ELF-1 (cell line): Measurements from ENCODE around the gene FZD7.

Experiments used
- DNase-seq: peaks from one replicate; pipeline ENCODE4 v3.0.0-alpha.2; 2016; ENCODE audit warnings: low read depth, low spot score

FZD7 gene

DNA sequence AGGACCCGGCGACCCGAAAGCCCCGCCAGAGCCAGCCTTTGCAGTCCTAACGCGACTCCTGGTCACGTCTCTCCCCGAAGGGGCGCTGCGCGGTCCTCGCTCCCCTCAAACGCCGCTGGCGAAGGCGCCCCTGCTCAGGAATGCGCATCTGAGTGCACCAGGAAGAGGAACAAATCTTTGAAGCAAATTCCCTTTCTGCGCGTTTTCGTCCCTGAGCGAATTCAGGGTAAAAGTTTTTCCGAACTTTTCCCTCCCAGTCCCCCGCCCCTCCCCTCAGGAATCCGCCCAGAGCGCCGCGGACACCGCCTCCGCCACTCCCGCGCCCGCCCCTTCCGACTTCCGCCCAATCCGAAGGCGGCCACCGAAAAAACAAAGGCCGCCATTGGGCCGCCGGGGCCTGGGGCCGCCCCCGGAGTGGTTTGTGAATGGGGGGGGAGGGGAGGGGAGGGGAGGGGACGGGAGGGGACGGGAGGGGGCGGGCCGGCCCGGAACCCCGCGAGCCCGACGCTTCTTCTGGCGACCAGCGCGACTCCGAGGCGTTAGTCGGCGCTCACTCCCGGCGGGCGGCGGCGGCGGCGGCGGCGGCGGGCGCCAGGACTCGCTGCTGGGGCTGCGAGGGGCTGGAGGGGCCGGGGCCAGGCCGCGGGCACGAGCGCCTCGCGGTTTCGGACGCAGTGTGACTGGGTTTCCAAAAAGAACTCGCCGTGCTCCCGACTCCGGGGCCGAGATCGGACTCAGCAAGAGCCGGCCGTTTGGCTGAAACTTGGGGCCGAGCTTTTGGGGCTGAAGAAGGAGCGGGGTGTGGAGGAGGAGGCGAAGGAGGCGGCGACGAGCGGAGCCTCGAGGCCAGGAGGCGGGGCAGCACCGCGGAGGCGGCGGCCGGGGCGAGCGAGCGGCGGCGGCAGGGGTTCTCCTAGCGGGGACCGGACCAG lies at the start of gene FZD7:
TSS of gene FZD7 (plus strand) at position 539 of the 932 bp plus-strand sequence. CDS start 793 bp downstream, outside the sequence.
- peak; percentile 93 for DNase-seq

DNA sequence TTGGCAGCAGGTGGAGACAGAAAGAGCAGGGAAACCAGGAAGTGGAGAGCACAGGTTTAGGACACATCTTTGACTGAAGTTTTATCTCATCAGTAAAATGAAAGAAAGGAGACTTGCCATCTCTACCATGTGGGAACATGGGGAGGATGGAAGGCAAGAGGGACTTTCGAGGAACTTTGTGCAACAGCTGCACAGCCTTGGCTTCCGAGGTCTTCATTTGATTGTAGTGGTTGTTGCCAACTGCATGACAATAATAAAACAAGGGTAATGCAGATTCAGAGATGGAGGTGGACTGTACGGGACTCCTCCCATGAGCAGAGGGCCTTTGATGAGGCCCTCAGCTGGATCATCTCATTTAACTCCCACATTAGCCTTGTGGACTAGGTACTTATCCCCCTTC lies 49.3 kb upstream of the FZD7 start:
- DNase-seq = no peak

DNA sequence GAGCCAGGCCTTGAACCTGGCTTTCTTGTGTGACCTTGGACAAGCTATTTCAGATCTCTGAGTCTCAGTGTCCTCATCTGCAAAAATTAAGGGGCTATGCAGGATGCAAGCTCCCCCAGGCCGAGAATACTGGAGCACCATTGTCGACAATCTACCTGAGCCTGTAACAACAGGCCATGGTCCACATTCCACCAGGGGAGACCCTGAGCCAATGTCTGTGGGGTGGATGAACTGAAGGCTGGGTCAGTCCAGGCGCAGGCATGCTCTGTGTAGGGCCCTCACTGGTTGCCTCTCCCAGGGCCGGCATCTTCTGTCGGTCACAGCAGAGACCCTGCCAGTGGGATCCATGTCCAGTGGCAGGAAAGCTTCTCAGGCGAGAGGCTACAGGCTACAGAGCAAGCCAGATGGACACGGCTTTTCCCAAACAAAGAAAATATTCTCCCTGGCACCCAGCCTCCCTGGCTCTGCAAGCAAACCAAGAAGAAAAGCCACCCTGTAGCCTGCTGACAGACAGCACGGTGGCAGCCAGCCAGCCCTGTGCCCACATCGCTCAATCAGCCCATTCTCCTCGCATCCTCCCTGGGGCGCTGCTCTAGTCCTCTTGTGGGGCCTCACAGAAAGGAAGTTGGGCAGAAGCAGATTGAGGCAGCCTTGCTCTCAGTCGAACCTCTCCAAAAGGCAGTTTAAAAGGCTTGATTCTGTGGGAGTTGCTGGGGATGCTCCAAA lies 48.7 kb upstream of the FZD7 start:
- DNase-seq = no peak

DNA sequence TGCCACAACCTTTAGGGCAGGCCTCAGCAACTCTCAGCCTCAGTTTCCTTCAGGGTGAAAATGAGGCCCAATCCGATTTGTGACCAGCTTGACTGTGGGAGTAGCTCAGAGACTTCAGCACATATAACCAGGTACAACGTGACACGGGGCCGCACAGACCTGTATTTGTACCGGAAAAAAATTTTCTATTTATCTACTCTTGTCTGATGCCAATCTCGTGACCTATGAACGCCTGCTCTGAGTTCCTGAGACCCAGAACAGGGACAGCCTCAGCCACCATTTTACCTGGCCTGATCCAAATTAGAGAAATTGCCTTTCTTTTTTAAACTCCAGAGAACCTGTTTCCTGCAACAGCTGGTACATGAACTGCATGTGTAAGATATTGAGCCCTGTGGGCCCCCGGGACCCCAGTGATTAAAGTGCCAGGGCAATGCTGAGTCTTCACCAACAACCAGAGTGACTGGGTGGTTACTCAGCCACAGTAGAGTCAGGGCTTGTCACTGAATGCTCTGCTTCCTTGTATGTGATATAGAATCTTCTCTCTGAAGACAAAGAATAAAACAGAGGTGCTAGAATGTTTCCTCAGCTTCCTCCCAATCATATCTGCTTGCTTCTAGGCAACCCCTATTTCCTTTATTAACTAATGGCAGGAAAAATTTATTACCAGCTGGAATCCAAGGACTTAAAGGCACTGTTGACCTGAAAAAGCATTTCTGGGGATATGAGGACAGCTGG lies 47.8 kb upstream of the FZD7 start:
- DNase-seq = no peak

DNA sequence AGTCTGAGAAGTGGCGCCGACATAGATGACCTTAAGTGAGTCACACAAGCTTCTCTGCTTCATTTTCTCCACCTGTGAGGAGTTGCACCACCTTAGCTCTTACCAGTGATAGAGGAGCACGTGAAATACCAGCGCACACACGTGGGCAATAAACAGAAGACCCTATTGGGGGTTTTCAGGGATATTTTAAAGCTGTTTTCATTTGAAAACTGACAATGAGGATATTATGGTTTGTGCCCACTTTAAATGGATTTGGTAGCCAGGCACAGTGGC lies 47.3 kb upstream of the FZD7 start:
- no peak for DNase-seq

DNA sequence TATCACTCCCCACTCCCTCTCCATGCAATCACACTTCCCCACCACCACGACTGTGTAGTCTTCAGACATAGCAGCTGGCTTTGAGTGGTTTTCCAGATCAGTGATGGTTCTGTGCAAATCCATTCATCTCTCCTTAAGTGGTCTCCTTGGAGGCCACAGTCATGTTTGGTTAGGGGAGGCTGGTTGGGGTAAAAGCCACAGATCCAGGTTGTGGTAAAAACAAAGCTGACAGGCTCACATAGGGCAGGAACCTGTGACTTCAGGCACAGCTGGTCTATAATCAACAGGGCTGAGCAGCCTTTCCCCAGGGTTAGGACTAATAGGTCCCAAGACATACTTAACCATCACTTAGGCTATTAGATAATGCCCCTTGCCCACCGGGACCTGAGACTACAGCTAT lies 46.2 kb upstream of the FZD7 start:
- no peak for DNase-seq

DNA sequence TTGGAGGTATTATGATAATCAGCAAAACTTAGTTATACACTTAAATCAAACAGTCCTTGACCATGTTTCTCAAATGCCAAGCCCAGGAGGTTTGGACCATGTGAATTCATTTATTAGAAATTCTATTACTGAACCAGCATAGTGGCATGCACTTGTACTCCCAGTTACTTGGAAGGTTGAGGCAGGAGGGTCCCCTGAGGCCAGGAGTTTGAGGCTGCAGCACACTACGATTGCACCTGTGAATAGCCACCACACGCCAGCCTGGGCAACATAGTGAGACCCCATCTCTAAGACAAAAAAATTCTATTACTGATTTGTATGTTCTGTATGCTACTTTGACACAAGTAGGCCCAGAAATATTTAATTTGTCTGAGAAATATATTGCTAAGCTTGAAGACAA lies 43.6 kb upstream of the FZD7 start:
- DNase-seq = no peak

DNA sequence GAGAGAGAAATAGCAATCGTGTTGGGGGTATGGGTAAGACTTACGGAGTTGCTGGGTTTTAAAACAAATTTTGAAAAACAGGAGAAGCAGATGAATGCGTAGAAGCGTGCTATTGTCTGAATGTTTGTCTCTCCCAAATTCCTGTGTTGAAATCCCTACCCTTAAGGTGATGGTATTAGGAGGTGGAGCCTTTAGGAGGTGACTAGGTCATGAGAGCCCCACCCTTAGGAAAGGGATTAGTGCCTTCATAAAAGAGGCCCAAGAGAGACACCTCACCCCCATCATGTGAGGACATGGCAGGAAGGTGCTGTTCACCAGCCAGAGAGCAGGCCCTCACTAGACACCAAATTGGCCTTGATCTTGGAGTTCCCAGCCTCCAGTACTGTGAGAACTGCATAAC lies 40.7 kb upstream of the FZD7 start:
- DNase-seq = no peak

DNA sequence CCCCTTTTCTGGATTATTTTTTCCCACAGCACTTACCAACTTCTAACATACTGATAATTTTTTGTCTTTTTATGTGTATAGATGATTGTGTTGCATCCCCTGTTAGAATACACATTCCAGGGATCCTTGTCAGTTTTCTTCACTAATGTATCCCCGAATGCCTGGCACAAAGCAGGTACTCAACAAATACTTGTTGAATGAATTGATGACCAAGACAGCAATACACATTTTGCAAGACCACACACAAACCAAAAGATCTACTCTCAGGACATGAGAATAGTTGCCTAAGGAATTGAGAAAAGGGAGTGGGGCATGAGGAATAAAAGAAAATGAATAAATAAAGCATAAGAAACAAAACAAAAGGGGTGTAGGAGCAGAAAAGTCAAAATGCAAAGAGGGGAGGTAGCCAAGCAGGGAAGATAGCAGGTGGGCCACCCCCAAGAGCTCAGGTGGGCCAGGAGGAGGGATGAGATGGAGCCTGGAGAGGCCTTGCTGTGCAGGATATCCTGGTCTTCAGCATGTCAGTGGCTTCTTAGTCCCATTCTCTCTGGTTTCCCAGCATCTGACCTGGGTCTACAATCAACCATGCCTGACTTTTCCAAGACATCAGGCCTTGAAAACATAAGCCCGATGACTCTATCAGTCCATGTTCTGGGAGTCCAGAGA lies 38.5 kb upstream of the FZD7 start:
- no peak for DNase-seq

DNA sequence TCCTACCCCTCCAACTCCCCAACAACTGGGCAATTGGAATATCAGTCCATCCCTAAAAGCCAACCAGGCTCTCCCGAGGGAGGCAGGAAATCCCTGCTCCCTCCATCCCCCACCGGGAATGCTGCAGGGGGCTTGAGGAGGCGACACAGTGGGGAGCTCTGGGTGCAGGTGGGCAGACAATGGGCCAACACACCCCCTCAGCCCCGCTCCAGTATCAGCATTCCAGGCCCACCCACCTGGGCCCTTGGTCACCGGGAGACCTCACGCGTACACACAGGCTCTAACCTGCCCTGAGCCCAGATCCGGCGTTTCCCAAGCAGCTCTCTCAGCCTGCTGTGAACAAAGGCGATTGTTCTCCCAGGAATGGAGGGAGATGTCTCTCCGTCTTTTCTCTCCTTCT lies 37.6 kb upstream of the FZD7 start:
- DNase-seq = peak; percentile 61

DNA sequence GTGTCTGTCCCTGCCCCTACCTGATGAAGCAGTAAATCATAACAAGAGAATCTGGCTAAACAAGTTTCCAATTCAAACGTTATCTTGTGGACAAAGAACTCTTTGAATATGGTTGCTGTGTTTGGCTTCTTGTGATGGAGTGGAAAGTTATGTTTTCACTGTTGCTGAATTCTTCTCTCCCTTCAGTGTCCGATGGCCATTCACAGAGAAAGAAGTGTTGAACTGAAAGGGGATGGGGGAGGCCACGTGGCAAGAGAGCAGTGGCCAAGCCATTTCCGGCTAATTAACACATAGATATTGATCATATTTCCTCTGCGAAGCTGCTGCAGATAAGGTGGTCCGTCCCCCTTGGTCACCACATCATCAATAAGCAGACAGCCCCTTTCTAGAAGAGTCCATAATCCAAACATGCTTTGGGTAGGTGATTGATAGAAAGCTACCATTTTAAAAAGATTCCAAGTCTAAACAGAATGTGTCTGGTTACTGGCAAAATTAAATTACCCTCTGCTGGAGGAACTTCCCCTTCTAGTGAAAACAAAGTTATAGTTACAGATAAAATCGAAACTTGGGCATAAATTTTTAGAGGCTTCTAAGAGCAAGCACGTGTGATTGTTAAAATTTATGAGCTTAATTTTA lies 36.9 kb upstream of the FZD7 start:
- DNase-seq = no peak

DNA sequence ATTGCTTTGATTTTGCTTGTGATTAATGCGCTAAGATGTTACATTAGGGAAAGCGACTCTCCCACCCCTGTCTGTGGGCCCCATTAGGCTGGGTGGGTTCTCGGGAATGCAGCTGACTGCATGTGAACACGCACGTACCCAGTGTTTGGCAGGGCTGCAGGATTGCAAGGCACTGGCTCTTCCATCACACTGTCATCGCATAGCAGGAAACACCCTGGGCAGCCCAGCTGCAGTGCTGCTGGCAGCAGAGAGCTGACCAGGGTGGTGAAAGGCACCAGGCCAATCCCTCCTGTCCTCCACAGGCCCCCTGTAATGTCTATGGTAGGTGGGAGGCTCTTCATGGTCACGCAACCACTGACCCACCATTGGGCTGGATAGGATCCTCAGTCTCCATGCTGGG lies 34.4 kb upstream of the FZD7 start:
- DNase-seq = no peak

DNA sequence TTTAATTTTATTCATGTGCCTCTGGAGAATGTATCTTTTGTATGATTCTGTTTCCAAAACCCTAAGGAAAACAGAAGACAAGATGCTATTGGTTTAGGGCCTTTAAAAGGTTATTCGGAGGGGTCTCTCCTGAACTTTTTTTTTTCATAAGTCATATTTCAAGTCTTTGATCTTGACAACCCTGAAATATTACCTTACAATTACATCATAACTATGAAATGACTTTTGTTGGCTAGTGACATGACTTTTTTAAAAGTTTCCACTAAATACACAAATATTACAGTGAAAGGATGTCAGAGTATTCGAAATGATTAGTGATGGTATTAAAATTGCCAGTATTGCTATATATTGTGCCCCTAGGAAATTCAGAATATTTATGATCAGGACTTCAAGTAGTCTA lies 31.8 kb upstream of the FZD7 start:
- no peak for DNase-seq

DNA sequence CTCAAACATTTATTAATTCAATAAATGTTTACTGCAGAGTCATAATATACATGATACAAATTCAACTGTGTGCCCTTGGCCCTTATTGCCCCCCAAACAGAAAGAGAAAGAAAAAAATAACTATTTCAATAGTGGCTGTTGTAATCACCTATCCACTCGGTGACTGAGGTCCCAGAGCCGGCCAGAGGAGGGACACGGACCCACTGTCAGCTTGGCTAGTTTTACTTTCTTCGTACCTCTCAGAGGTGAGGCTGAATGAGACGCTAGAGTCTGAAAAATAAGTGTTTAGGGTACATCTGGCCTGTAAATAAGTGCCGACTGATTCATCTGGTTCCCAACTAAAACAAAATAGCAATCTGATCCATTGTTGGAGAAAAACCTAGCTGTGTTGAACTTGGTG lies 31.3 kb upstream of the FZD7 start:
- no peak for DNase-seq

DNA sequence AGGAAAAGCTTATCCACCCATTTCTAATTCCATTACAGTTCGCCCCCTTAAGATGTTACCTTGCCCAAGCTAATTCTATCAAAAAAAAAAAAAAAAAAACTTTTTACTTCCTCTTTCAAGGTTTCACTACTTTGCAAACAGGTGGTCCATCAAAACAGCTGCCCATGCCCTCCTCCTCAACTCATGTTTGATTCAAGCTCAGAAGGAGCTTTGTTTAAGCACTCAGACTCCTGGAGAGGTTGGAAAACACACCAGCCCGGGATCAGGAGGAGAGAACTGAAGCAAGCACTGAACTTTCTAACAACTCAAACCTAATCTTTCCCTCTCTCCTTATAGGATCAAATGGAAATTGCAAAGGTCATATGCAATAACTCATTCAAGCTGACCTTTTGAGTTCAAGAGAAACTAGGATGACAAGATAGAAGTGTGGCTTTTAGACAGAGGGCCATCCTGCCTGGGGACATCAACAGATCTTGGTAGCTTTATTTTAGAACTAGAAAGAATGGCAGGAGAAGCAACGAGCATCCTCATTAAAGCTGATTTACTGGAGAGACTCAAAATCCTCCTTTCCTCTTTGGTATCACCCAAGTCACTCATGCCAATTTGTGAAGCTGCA lies 28.3 kb upstream of the FZD7 start:
- DNase-seq = no peak

DNA sequence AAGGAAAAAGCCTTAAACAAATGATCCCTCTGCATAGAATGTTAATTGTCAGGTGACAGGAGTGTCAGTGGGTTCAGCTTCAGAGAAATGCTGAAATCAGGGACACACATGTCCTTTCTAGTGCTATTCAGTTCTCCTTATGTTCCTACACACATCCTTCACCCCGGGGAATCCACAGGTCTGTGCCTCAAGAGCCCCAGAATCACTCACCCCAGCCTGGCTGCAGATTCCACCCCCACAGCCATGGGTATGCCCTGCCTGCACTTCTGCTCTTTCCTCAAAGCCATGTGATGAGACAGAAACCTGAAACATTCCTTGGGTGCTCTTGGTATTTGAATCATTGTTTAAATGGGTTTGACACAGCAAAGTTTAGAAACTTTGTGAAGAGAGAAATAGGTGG lies 27.4 kb upstream of the FZD7 start:
- no peak for DNase-seq

DNA sequence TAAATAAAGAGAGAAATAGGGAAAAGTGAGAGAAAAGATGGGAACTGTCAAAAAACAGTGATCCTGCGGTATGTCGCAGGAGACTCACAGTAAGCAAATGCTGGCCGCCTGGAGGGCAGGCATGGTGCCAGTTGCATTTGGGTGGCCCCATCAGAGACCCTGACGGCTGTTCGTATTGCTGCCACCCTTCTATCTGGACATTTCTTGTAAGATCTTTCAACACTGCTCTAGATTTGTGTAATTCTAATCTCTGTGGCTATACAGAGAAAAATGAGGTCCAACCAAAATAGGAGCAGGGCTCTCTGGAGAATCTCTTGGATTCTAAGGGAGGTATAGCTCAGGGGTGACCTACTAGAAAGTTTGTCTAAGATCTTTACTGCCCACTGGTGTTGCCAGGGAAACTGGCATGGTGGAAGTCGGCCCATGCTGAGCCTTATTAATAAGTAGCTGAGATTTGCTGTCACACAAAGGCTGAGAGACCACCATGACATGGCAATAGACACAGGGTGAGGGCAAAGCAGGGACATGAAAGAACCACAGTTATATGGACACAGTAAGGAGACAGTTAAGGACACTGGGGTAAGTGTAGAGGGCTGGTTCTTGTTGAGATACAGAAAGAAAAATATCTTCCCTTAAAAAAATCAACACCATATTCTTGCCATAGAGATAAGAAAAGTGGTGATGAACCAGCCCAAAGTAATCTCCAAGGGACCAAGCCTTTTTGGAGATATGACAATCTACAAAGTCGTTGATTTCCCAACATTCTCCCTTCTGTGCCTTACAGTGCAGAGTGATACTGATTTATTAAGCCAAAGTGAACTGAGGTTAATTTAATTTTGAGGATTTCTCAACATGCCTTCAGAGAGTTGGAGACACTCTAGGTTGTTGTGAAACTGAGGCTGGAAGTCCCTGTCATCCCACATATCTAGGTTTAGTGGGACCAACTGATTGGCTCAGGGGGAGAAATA lies 26.4 kb upstream of the FZD7 start:
- DNase-seq = no peak

DNA sequence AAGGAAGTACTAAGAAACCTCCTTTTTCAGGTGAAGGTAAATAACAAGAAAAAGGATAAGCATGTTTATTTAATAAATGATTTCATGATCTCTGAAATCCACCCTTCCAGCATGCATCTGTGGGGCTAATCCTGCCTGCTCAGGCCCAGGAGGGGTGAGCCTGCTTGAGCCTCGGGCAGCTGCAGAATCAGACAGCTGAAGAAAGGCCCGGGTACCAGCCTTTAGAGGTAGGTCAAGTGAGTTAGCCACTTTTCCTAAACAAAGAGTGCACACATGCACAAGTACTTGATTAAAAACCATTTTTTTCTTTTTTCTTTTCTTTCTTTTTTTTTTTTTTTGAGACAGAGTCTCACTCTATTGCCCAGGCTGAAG lies 25.7 kb upstream of the FZD7 start:
- DNase-seq = no peak

DNA sequence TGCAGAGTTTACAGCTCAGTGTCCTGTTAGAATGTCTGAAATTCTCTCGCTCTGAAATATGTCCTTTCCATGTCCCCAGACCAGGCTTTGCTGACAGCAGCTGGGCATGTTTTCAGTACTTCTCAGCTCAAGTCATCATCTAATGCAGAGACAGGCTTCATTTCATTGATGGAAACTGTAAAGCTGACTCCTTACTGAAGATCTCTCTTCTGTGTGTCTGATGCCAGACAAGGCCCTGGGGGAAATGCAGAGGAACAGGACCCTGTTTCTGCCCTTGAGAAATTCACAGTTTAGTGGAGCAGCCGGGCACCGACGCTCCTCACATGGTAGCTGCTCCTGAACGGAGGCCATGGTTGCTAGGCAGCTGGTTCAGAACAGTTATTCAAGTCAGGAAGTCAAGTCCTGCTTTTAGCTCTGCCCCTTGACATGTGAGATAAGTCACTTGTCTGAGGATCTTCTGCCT lies 24.6 kb upstream of the FZD7 start:
- no peak for DNase-seq

DNA sequence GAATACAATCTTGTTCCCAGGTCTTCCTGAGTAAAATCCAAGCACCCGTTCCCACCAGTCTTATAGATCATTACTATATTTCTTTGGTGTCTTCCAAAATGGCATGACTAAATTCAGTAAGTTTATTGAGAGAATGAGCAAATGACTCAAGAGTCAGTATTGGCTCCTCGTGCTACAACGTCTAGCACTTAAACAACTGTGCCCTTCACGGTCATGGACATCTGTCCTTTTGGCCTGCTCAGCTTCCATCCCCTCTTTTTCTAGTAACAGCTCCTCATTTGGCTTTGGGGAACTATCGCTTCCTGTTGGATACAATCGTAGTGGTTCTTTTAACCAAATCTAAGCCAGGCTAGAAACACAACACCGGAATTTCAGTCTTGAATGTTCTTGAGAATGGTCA lies 24.1 kb upstream of the FZD7 start:
- DNase-seq = no peak
